Skeletal muscle satellite cell (primary cell): ENCODE data around the gene C2CD4D.

ENCODE experiments used
- H3K27me3 ChIP-seq: 2 replicates; pipeline ENCODE4 v1.7.0; 2013; ENCODE audit warnings: low read length; ENCODE audit not compliant: control insufficient read depth, insufficient read depth
- H3K36me3 ChIP-seq: 2 replicates; pipeline ENCODE4 v1.7.0; 2013; ENCODE audit warnings: mild to moderate bottlenecking, control low read depth, low read length; ENCODE audit not compliant: insufficient read depth
- H3K4me1 ChIP-seq: 2 replicates; pipeline ENCODE4 v1.7.0; 2013; ENCODE audit warnings: low read length; ENCODE audit not compliant: control insufficient read depth, insufficient read depth
- H3K4me2 ChIP-seq: 2 replicates; pipeline ENCODE4 v1.7.0; 2013; ENCODE audit warnings: mild to moderate bottlenecking, low read length
- H3K4me3 ChIP-seq: 2 replicates; pipeline ENCODE4 v1.7.0; 2013; ENCODE audit warnings: low read length
- H3K9ac ChIP-seq: 2 replicates; pipeline ENCODE4 v1.7.0; 2013; ENCODE audit warnings: mild to moderate bottlenecking, low read depth, low read length, moderate library complexity
- H3K9me3 ChIP-seq: replicated peaks from 2 replicates; pipeline ENCODE4 v1.7.0; 2013; ENCODE audit warnings: mild to moderate bottlenecking, control low read depth, low read length

Gene C2CD4D

GRCh38 chr1:151820940-151821339 lies 18.7 kb downstream of the C2CD4D start:
- Histone ChIP-seq H3K9me3 (no peaks in the 10 kb centered on the region), H3K36me3 (no peaks in the 10 kb centered on the region), H3K4me1 (no peaks in the 10 kb centered on the region), H3K27me3 (peaks cover 68% of the 10 kb centered on the region), H3K9ac (no peak overlapping the region), H3K4me3 (no peak overlapping the region), H3K4me2 (no peak overlapping the region)

GRCh38 chr1:151819976-151820623 lies 19.5 kb downstream of the C2CD4D start:
- no peaks in the 10 kb centered on the region for H3K36me3 ChIP-seq
- H3K9me3 ChIP-seq: no peaks in the 10 kb centered on the region
- H3K4me1 ChIP-seq: no peaks in the 10 kb centered on the region
- H3K4me2 ChIP-seq: no peak overlapping the region
- no peak overlapping the region for H3K9ac ChIP-seq
- H3K4me3 ChIP-seq: no peak overlapping the region
- peaks cover 66% of the 10 kb centered on the region for H3K27me3 ChIP-seq

- Histone ChIP-seq H3K4me2 (no peak overlapping the region), H3K4me1 (no peaks in the 10 kb centered on the region), H3K27me3 (peaks cover 64% of the 10 kb centered on the region), H3K36me3 (no peaks in the 10 kb centered on the region), H3K4me3 (no peak overlapping the region), H3K9me3 (no peaks in the 10 kb centered on the region), H3K9ac (no peak overlapping the region)
These were observed 20.3 kb downstream of the C2CD4D start for GRCh38 chr1:151819227-151819835.

GRCh38 chr1:151817353-151817730 lies 22.3 kb downstream of the C2CD4D start:
- H3K4me3 ChIP-seq: no peak overlapping the region
- peaks cover 61% of the 10 kb centered on the region for H3K27me3 ChIP-seq
- no peaks in the 10 kb centered on the region for H3K4me1 ChIP-seq
- no peaks in the 10 kb centered on the region for H3K9me3 ChIP-seq
- no peak overlapping the region for H3K4me2 ChIP-seq
- no peaks in the 10 kb centered on the region for H3K36me3 ChIP-seq
- no peak overlapping the region for H3K9ac ChIP-seq

GRCh38 chr1:151816548-151817352 lies 22.9 kb downstream of the C2CD4D start:
- H3K4me1 ChIP-seq: no peaks in the 10 kb centered on the region
- no peak overlapping the region for H3K4me2 ChIP-seq
- no peak overlapping the region for H3K4me3 ChIP-seq
- no peaks in the 10 kb centered on the region for H3K36me3 ChIP-seq
- no peak overlapping the region for H3K9ac ChIP-seq
- H3K27me3 ChIP-seq: peaks cover 60% of the 10 kb centered on the region
- no peaks in the 10 kb centered on the region for H3K9me3 ChIP-seq

GRCh38 chr1:151815716-151816327 lies 23.8 kb downstream of the C2CD4D start:
- H3K27me3 ChIP-seq: peaks cover 51% of the 10 kb centered on the region
- no peaks in the 10 kb centered on the region for H3K36me3 ChIP-seq
- H3K4me1 ChIP-seq: peaks cover 8% of the 10 kb centered on the region
- no peak overlapping the region for H3K4me3 ChIP-seq
- no peaks in the 10 kb centered on the region for H3K9me3 ChIP-seq
- H3K4me2 ChIP-seq: no peak overlapping the region
- no peak overlapping the region for H3K9ac ChIP-seq

- Histone ChIP-seq H3K4me3 (no peak overlapping the region), H3K9ac (no peak overlapping the region), H3K27me3 (peaks cover 51% of the 10 kb centered on the region), H3K9me3 (no peaks in the 10 kb centered on the region), H3K4me1 (peaks cover 8% of the 10 kb centered on the region), H3K4me2 (no peak overlapping the region), H3K36me3 (no peaks in the 10 kb centered on the region)
These were observed 24.6 kb downstream of the C2CD4D start for GRCh38 chr1:151814971-151815545.

GRCh38 chr1:151814426-151814825 lies 25.2 kb downstream of the C2CD4D start:
- H3K27me3 ChIP-seq: peaks cover 56% of the 10 kb centered on the region
- no peak overlapping the region for H3K4me3 ChIP-seq
- H3K9ac ChIP-seq: no peak overlapping the region
- H3K9me3 ChIP-seq: no peaks in the 10 kb centered on the region
- no peak overlapping the region for H3K4me2 ChIP-seq
- peaks cover 8% of the 10 kb centered on the region for H3K4me1 ChIP-seq
- no peaks in the 10 kb centered on the region for H3K36me3 ChIP-seq

- no peaks in the 10 kb centered on the region for H3K36me3 ChIP-seq
- H3K4me2 ChIP-seq: no peak overlapping the region
- H3K9me3 ChIP-seq: no peaks in the 10 kb centered on the region
- peaks cover 8% of the 10 kb centered on the region for H3K4me1 ChIP-seq
- no peak overlapping the region for H3K9ac ChIP-seq
- H3K27me3 ChIP-seq: peaks cover 57% of the 10 kb centered on the region
- no peak overlapping the region for H3K4me3 ChIP-seq
These were observed 26.2 kb downstream of the C2CD4D start for GRCh38 chr1:151813271-151813977.

GRCh38 chr1:151811181-151811580 lies 28.4 kb downstream of the C2CD4D start:
- H3K4me3 ChIP-seq: peak overlapping the region; percentile 17
- H3K4me1 ChIP-seq: peaks cover 8% of the 10 kb centered on the region
- H3K4me2 ChIP-seq: peak overlapping the region; percentile 50
- H3K9me3 ChIP-seq: no peaks in the 10 kb centered on the region
- H3K9ac ChIP-seq: no peak overlapping the region
- H3K36me3 ChIP-seq: no peaks in the 10 kb centered on the region
- peaks cover 61% of the 10 kb centered on the region for H3K27me3 ChIP-seq
